HL-60 (cell line): Measurements from ENCODE around the gene TRAF5.

Experiments used
- CTCF ChIP-seq: IDR thresholded peaks from one replicate; pipeline ENCODE4 v1.5.1; 2011; ENCODE audit warnings: low read length, control low read depth, inconsistent platforms; ENCODE audit not compliant: insufficient read depth
- GABPA ChIP-seq: IDR thresholded peaks from 2 replicates; pipeline ENCODE4 v1.6.1; 2012; ENCODE audit warnings: low read depth

- TF ChIP-seq CTCF (no peak), GABPA (no peak)
These were observed 21.9 kb downstream of the TRAF5 start for GRCh38 chr1:211348547-211348946.
